ENCODE measurements around the gene TRIM29.

Gene TRIM29

GRCh38 chr11:120112174-120112796 is 25.6 kb downstream of the TRIM29 start:
- no peak for TF ChIP-seq RAD21 (IDR thresholded peaks at IDR 0.05; ENCODE audit: low read depth)
- no peak for TF ChIP-seq USF1 (IDR thresholded peaks at IDR 0.05)
- no peak for TF ChIP-seq CEBPB (IDR thresholded peaks at IDR 0.05)
- TF ChIP-seq REST (IDR thresholded peaks at IDR 0.05; ENCODE audit: low read depth): no peak
- no peak for TF ChIP-seq ZBTB7A (IDR thresholded peaks at IDR 0.05; ENCODE audit: low read depth)

GRCh38 chr11:120109531-120109930 is 28.4 kb downstream of the TRIM29 start:
- TF ChIP-seq RAD21 (IDR thresholded peaks at IDR 0.05; ENCODE audit: low read depth) (no peak), EP300 (IDR thresholded peaks at IDR 0.05; ENCODE audit: borderline replicate concordance) (no peak), ZBTB7A (IDR thresholded peaks at IDR 0.05; ENCODE audit: low read depth) (no peak), MAX (IDR thresholded peaks at IDR 0.05) (no peak), YY1 (IDR thresholded peaks at IDR 0.05; ENCODE audit: low read depth) (no peak), TCF12 (IDR thresholded peaks at IDR 0.05; ENCODE audit: low read depth) (no peak), REST (IDR thresholded peaks at IDR 0.05; ENCODE audit: low read depth) (no peak), CEBPB (IDR thresholded peaks at IDR 0.05) (no peak), EGR1 (IDR thresholded peaks at IDR 0.05) (no peak), NFIC (IDR thresholded peaks at IDR 0.05) (no peak), FOXM1 (IDR thresholded peaks at IDR 0.05; ENCODE audit: borderline replicate concordance, low read depth) (no peak), TEAD4 (IDR thresholded peaks at IDR 0.05) (no peak), CREB1 (IDR thresholded peaks at IDR 0.05; ENCODE audit: low read depth) (no peak), TAF1 (IDR thresholded peaks at IDR 0.05; ENCODE audit: low read depth) (no peak), USF1 (IDR thresholded peaks at IDR 0.05) (no peak)

GRCh38 chr11:120108785-120109168 is 29.1 kb downstream of the TRIM29 start:
- TF ChIP-seq NFIC (IDR thresholded peaks at IDR 0.05): no peak
- TF ChIP-seq CEBPB (IDR thresholded peaks at IDR 0.05): no peak
- TF ChIP-seq USF1 (IDR thresholded peaks at IDR 0.05): no peak
- TF ChIP-seq YY1 (IDR thresholded peaks at IDR 0.05; ENCODE audit: low read depth): no peak
- no peak for TF ChIP-seq FOXM1 (IDR thresholded peaks at IDR 0.05; ENCODE audit: borderline replicate concordance, low read depth)
- TF ChIP-seq TAF1 (IDR thresholded peaks at IDR 0.05; ENCODE audit: low read depth): no peak
- TF ChIP-seq MAX (IDR thresholded peaks at IDR 0.05): no peak
- TF ChIP-seq TCF12 (IDR thresholded peaks at IDR 0.05; ENCODE audit: low read depth): no peak
- no peak for TF ChIP-seq ZBTB7A (IDR thresholded peaks at IDR 0.05; ENCODE audit: low read depth)
- TF ChIP-seq EP300 (IDR thresholded peaks at IDR 0.05; ENCODE audit: borderline replicate concordance): no peak
- no peak for TF ChIP-seq REST (IDR thresholded peaks at IDR 0.05; ENCODE audit: low read depth)
- TF ChIP-seq EGR1 (IDR thresholded peaks at IDR 0.05): no peak
- no peak for TF ChIP-seq CREB1 (IDR thresholded peaks at IDR 0.05; ENCODE audit: low read depth)
- no peak for TF ChIP-seq TEAD4 (IDR thresholded peaks at IDR 0.05)
- TF ChIP-seq RAD21 (IDR thresholded peaks at IDR 0.05; ENCODE audit: low read depth): no peak

GRCh38 chr11:120108154-120108784 is 29.6 kb downstream of the TRIM29 start:
- TF ChIP-seq RAD21 (IDR thresholded peaks at IDR 0.05; ENCODE audit: low read depth) (peak; percentile 92), TCF12 (IDR thresholded peaks at IDR 0.05; ENCODE audit: low read depth) (no peak)

All from Ishikawa (cell line).